ENCODE data around the gene HSP90AB1.

The HSP90AB1 gene

GRCh38 chr6:44255871-44256774 lies 9.2 kb downstream of the HSP90AB1 start:
- no peak for DNase-seq

GRCh38 chr6:44256775-44257024 lies 9.8 kb downstream of the HSP90AB1 start:
- DNase-seq, result no peak

- peak; percentile 81 for DNase-seq
Observed at GRCh38 chr6:44257025-44257752, 10.3 kb downstream of the HSP90AB1 start, which contains the start of gene SLC35B2. SLC35B2 (minus strand) TSS chr6:44257528; CDS start chr6:44257410, 118 bp downstream.

GRCh38 chr6:44257753-44258324 lies 10.9 kb downstream of the HSP90AB1 start:
- no peak for DNase-seq

- DNase-seq, result no peak
Observed at GRCh38 chr6:44258325-44258863, 11.5 kb downstream of the HSP90AB1 start.

- no peak for DNase-seq
Observed at GRCh38 chr6:44258921-44259320, 12.0 kb downstream of the HSP90AB1 start.

- no peak for DNase-seq
Observed at GRCh38 chr6:44260011-44260410, 13.1 kb downstream of the HSP90AB1 start.

GRCh38 chr6:44260451-44261297 lies 13.8 kb downstream of the HSP90AB1 start:
- no peak for DNase-seq

- DNase-seq, result no peak
Observed at GRCh38 chr6:44261581-44261980, 14.7 kb downstream of the HSP90AB1 start.

GRCh38 chr6:44262467-44263353 lies 15.8 kb downstream of the HSP90AB1 start:
- DNase-seq, result no peak

GRCh38 chr6:44263354-44264100 lies 16.6 kb downstream of the HSP90AB1 start:
- peak; percentile 78 for DNase-seq

- DNase-seq, result peak; percentile 87
Observed at GRCh38 chr6:44264154-44265006, 17.5 kb downstream of the HSP90AB1 start.

- peak; percentile 97 for DNase-seq
Observed at GRCh38 chr6:44265007-44265721, 18.3 kb downstream of the HSP90AB1 start, which contains the start of gene NFKBIE. NFKBIE (minus strand) TSS chr6:44265551; CDS start chr6:44265346, 205 bp downstream.

- no peak for DNase-seq
Observed at GRCh38 chr6:44265722-44266233, 18.9 kb downstream of the HSP90AB1 start.

GRCh38 chr6:44266347-44266746 lies 19.4 kb downstream of the HSP90AB1 start:
- DNase-seq, result peak; percentile 19

- DNase-seq, result peak; percentile 7
Observed at GRCh38 chr6:44267252-44267651, 20.4 kb downstream of the HSP90AB1 start.

GRCh38 chr6:44268095-44268628 lies 21.3 kb downstream of the HSP90AB1 start:
- peak; percentile 60 for DNase-seq

GRCh38 chr6:44269178-44269920 lies 22.4 kb downstream of the HSP90AB1 start:
- DNase-seq, result no peak

Data from CD4-positive, alpha-beta T cell treated with Interleukin-15 for 1 hour (primary cell).